Fibroblast of upper back skin (primary cell): ENCODE measurements around the gene ALDH3B1.

Experiments used
- DNase-seq: peaks from one replicate; pipeline ENCODE4 v3.0.0-alpha.2; 2013

Gene ALDH3B1

DNA sequence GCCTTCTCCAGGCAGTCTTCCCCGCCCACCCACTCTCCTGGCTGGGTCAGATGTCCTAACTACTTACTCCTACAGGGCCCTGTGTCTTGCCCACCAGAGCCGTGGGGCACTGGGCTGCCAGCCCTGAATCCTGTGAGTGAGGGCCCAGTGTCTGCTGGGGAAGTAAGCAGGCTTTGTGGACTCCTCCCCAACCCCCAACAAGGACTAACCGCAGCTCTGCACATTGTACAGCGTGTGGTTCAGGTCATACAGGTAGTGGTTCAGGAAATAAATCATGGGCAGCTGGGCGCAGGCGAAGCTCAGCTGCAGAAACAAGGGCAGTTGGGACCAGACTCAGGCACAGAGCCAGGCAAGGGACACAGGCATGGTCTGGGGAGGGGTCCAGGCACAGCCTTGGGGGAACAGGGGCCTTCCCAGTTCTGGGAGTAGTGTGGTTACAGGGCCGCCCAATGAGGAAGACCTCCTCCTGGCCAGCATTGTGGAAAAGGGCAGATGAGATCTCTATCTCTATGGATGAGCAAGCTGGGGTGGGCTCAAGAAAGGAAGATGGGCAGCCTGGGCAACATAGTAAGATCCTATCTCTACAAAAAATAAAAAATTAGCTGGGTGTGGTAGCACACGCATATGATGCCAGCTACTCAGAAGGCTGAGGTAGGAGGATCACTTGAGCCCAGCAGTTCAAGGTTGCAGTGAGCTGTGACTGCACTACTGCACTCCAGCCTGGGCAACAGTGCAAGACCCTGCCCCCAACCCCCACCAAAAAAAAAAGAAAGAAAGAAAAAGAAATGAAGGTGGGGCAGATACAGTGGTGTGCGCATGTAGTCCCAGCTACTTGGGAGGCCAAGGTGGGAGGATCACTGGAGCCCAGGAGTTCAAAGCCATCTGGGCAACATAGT, 11.7 kb upstream of the ALDH3B1 start:
- no peak for DNase-seq

DNA sequence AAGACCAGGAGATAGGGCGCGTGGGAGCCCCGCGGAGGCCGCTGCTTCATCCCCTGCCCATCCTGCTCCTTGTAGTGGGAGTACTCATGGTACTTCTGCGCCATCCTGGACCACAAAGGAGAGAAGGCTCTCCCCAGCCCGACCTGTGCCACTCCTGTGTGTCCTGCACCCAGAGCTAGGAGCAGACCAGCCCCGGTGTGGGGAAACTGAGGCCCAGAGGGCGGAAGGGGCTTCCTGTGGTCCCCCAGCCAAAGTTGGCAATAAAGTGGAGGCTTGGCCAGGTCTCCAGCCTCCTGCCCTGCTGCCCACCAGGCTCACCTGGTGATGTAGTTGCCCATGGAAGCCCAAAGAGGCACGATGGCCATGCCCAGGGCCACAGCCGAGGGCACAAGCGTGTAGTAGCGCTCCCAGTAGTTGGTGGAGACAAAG, 10.9 kb upstream of the ALDH3B1 start:
- no peak for DNase-seq

DNA sequence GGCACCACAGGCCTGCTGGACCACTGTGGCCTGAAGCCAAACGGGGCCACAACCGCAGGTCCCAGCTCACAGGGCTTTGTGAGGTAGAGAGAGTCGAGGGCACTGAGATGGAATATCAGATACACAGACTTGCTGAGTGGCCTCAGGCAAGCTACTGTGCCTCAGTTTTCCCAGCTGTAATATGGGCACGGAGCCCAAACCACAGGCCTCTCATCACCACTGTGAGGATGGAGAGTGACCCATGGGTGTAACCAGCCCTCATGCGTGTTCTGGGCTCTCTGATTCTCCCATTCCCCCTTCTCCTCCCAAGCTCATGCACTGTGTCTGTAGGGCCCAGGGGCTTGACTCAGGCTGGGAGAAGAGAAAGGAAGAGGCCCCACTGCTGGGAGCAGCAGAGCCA, 10.4 kb upstream of the ALDH3B1 start:
- no peak for DNase-seq

DNA sequence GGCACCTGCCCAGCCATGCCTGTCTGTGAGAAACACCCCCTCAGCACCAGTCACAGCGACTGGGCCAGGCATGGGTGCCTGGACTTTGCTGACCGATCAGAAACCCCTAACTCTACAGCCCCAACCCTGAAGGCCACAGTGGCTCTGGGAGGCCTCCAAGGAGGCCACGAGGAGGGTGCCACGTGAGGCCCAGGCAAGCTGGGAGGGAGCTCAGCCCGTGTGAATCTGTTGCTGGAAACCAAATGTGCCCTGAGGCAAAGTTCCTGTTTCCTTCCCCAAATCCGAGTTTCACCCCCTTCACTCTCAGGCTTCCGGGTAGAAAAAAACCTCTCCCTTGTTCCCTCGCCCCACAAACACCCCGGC, 7.6 kb upstream of the ALDH3B1 start:
- no peak for DNase-seq

DNA sequence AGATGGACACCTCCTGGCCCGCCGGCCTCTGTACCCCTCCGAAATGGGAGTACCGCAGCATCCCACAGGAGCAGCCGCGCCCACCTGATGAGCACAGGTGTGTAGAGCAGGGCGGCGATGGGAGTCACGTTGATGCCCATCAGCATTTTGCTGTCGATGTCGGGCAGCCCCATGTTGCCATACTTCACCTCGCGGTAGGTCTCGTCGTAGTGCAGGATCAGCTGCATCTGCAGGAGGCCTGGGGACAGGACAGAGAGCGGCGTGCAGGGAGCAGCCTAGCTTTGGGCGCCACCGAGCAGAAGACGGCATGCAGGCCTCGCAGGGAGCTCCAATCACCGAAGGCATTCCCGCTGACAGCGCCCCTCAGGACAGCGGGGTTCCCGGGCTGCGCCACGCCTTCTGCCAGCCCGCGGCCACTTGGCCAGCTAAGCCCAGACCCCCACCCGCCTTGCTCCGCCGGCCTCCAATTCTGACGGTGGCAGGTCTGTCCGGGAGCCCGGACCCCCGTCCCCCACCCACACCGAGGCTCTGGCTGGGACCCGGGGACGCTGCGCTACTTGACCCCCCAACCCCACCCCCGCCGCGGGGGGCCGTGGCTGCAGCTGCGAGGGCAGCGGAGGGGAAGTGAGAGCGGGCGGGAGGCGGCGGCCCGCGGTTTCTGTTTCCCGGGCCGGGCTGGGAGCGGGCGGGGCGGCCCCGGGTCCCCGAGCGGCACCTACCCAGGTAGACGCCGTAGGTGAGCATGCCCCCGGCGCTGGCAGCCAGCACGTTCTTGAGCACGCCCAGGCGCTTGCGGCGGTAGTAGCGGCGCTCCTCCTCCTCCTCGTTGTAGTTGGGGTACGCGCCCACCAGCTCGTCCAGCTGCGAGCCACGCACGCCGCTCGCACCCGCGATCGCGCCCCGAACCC, 6.9 kb upstream of the ALDH3B1 start:
- no peak for DNase-seq

DNA sequence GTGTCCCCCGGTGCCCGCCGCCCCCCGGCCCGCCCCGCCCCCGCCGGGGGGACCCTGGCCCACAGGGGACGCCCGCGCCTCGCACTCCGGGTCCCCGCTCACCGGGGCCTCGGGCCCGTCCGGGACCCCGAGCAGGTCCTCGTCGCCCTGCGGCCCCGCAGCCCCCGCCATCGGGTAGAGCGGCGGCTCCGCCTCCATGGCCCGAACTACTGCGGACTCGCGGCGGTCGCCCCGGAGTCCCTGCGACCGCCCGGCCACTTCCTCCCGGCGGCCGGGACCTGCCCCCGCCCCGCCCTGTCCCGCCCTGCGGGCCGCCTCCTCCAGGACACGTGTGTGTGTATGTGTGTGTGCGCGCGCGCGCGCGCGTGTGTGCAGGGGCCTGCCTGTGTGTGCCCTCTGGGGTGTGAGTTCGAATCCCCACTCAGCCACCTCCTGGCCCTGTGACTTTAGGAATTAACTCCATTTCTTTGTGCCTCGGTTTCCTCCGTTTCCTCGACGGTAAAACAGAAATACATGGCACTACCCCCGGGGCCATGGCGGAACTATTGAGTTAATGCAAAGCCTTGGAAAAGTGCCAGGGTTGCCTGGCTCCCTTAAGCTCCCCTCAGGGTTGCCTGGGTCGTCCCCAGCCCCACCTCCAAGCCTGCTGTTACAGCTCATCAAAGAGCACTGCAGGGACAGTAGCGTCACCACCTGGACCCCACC, 6.1 kb upstream of the ALDH3B1 start, which contains the start of gene UNC93B1:
UNC93B1 (minus strand) TSS at position 252 of the 705 bp plus-strand sequence; CDS start at position 198, 54 bp downstream.
- peak; percentile 75 for DNase-seq

DNA sequence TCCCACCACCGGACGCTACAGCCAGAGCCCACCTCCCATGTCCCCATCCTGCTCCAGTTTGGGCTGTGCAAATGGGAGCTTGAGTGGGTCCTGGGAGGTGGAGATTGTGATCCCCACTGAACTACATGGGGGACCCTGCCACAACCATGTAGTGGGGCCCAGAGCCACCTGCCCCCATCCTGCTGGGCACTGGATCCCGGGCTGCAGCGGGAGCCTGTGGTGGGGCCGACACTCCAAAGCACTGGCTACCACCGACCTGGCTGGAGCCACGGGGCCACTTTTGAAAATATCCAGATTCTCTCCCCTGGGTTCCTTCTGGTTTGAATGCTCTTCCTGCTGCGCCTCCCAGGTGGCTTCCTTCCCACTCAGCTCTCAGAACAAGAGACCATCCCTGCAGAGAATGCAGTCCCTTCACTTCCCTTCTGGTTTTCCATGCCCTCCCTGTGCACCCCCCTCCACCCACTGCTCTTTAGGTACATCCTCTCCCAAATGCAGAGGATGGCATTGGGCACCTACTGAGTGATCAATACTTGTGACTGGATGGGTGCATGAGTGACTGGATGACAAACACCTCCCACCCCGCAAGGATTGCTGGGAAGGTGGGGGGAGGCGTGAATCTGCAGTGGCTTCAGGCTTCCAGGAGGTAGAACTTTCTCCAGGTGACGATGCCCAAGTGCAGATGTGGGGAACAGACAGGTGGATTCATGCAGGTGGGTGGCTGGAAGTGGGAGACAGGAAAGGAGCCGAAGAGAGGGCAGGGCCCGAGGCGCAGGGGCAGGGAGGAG, 5.4 kb upstream of the ALDH3B1 start:
- no peak for DNase-seq

DNA sequence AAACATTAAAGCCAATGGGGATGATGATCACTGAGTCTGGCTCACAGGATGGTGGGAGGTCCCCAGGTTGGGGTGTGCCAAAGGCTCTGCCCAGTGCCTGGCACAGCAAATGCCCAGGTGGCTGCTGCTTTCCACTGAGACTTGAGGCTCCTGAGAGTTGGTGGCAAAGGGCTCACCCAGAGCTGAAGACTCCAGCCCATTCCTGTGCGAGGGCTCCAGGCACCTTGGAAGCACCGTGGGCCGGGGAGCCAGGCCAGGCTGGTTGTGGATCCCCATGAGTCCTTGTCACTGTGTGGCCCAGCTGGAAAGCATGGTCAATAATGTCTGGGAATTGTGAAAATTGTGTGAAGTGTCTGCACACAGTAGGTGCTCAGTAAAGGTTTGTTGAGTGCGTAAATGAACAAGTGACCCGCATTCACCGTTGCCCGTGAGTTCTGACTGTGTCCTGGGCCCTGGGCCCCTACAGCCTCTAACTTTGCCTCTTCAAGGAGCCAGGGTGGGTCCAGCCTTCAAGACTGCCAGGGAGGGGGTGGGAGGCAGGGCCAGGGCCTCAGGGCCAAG, 3.4 kb upstream of the ALDH3B1 start:
- no peak for DNase-seq

DNA sequence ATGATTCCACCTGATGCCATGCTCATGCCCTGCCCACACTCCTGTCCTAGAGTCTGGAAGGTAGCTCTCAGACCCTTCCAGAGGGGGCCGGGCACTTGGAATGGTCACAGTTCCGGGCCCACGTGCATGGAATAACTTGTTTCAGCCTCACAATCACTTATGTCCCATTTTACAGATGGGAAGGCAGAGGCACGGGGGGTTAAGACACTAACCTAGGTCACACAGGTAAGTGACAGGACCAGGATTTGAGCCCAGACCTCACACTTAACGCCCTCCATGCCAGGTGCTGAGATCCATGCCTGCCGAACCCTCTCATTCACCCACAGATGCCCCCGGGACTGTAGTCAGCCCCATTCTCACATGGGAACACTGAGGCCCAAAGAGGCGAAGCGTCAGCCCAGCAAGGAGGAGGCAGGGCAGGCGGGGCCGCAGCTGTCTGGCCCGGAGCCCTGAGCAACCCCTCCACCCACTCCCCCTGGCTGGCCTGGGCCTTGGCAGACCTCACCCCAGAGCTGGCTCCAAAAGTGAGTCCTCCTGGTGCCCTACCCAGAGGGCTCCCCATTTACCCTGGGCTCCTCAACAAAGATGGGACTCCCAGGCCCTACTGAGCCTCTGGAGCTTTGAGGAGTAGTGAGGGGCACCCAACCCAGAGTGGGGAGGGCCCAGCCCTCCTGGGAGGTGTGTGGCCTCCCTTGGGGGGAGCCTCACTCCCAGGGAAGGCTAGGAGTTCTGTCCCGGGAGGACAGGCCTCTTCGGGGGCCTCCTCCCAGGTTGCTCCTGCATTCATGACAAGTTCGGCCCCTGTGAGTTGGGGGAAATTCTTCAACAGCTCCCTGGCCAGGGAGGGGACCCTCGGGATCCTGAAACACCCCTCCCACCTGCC, 2.4 kb upstream of the ALDH3B1 start:
- DNase-seq, result no peak

DNA sequence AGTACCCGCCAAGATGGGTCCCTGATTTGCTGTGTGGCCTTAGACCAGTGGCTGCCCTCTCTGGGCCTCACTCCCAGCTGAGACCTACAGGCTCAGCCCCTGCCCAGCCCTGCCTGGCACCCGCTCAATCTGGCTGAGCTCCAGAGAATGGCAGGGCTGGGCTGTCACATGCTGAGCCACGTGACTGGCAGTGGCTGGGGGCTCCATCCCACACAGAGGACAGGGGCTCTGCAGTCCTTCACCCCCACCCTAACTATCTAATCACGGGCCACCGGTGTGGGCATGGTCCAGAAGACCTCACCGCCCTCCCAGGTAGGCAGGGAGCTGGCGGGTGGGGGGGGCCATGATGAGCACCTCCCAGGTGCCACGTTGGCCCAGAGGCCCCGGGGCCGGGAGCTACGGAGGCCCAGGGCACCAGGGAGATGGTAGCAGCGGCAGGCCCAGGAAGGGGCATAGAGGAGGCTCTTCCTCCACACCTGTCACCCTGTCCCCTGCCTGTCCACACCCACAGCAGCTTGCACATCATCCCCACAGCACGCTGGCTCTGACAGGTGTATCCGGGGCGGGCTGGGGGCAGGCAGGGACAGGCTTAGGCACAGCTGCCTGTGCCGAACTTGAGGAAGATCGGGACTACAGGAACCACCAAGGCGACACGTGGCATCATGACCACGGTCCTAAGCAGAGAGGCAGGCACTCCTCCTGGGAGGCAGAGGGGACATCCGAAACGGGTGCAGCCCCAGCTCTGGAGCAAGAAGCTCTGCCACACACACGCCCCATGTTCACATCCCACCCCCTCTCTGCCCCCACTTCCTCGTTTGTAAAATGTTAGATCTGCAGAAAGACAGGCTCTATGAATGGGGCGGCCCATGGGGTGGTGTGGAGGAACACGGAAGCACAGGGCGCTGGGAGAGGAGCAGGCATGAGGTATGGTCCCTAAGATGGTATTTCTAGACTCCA, 1.5 kb upstream of the ALDH3B1 start:
- no peak for DNase-seq

DNA sequence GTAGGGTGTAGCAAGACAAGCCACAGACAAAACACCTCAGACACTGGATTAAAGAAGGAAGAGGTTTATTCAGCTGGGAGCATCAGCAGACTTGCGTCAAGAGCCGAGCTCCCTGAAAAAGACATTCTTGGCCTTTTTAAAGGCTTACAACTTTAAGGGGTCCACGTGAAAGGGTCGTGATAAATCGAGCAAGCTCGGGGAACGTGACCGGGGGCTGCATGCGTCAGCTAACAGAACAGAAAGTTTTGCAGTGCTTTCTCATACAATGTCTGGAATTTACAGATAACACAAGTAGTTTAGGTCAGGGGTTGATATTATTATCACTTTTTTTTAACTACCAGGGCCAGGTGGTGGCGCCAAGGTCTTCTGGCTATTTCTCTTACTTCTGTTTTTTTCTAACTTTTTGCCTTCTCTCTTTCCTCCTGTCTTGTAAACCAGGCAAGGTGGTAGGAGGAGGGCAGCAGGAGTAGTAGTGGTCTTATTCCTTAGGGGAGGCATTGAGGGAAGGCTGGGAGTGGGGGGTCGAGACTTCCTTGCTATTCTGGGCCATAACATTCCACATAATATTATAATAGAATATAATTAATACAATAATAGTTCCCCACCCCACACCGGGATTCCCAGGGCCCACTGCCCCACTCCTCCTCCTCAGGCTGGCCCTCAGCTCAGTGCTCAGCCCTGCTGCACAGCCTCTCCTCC, 587 bp upstream of the ALDH3B1 start:
- peak; percentile 59 for DNase-seq

DNA sequence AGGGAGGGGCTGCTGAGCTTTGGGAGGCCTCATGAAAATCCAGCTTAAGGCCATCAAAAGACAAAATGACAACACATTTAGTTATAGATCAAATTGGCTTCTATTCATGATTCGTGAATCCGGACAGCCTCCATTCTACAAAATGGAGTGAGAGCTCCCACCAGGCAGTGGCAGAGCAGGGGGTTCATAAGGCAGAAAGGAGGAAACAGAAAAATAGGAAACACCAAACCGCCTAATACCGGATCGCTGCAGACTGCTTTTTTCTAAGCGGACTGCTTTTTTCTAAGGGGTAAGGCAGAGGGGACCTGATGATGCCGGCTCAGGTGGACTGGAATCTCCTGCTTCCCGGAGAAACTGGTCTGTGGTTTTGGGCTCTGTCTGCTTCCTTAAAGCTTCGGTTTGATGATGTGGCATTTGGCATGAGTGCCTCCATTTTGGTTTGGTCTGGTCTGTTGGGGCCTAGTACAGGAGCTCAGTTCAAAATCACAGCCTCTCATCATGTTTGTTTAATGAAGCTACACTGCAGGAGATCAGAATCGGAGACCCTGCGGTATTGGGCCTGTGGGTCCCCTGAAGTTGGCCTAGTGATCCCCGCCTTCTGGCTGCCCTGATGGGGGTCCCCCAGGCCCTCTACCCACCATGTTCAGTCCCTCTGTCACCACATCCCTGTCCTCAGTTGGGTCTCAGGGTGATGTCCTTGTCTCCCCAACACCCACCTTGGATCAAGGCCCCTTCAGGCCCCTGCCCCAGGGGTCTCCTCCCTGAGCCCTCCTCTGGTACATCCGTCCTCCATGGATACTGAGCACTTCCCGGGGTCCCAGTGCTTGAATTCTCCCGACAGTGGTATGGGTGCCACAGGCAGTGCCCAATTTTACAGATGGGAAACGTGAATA, 1.2 kb downstream of the ALDH3B1 start:
- no peak for DNase-seq

DNA sequence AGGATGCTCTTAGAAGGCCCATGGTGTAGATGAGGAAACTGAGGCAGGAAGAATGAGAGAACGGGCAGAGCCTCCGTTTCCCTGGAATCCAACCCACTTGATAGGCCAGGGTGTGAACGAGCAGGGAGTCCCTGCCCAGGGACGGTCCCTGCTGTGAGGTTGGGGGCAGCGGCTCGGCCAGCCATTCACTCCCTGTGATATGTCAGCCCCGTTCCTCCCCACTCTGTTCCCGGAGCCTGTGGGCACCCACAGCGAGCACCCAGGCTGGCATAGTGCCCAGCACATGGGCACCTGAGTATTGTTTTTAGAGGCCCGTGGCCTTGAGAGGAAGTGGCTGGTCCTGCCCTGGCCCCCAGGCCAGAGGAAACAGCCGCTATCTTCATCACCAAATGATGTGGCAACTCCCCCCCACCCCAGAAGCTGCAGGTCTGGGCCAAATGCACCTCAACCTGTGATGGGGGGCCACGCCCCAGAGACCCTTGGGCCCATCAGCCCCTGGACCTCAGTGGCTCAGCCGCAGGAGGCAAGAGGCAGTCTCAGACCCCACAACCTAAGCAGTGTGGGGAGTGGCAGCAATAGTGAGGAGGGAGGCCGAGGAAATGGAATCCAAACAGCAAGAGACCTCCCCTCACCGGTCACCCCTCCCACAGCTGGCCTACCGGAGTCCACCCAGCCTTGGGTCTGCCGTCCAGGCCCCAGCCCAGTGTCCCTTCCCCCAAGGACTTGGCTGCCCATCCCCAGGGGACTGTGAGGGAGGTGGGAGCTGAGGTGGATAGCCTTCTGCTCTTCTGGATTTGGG, 2.1 kb downstream of the ALDH3B1 start:
- DNase-seq, result no peak

DNA sequence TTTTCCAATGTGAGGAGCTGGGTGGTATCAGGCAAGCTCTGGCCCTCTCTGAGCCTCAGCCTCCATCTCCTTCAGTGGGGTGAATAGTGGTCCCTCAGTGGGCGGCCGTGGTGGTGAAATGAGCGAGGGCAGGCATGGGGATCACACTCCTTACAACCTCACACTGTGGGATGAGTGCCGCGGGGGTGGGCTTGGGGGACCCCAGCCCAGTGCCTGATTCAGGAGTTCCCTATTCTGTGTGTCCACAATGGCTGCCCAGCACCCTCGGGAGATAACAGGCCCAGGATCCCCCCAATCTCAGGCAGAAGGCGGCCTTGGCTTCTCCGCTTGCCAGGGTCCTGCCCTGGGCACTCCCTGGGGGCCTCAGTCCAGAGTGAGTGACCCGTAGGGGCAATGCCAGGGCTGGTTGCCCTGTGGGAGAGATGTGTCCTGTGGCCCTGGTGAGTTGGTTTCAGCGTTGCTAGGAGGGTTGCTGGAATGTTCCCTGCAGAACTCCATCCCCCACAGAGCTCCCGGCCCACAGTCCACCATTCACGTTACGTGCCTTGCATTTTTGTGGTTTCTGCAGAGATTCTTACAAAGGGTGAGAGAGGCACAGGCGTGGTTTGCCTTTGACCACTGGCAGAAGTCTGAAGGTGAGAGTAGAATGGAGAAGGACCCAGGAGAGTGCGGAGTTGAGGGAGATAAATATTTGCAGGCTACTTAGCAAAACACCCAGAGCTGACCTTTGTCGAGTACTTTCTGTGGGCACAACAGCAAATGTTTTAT, 2.9 kb downstream of the ALDH3B1 start:
- peak; percentile 97 for DNase-seq

DNA sequence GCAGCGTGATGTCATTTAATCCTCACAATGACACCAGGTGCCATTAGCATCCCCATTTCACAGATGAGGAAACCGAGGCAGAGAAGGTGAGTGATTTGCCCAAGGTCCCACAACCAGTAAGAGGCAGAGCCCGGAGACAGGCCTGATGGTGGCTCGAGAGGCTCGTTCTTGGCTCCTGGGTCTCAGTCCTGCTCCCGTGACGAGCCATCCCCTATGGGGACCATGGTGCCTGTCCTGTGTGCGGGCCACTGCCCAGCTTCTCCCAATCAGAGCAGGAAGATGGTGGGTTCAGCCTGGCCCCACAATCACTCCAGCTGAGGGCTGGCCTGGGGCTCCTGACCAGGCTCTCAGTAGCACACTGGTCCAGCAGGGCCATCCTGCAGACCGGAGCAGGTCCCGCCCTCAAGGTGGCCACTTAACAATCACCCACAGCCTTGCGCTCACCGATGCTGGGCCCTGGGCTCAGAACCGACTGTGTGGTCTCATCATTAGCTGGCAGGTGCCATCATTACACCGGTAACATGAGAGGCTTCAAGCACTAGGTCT, 3.6 kb downstream of the ALDH3B1 start:
- DNase-seq, result no peak
